Measurements from ENCODE around the gene EBLN2.

The EBLN2 gene

DNA sequence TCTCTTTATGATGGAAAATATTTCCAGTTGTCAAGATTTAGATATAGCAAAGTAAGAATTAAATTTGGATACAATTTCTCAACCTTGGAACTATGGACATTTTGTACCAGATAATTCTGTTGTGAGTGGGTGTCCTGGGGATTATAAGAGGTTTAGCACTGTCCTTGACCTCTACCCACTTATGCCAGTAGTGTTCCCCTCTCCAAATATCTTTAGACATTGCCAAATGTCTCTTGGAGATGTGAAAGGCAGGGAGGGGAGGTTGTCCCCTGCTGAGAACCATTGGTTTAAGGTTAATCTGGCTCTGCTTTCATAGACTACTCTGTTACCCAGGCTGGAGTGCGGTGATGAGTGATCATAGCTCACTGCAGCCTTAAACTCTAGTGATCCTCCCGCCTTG is at the start of gene EBLN2:
TSS of gene EBLN2 (plus strand) at position 244 of the 400 bp plus-strand sequence. CDS start 423 bp downstream, outside the sequence.
- DNase-seq, result no peak

DNA sequence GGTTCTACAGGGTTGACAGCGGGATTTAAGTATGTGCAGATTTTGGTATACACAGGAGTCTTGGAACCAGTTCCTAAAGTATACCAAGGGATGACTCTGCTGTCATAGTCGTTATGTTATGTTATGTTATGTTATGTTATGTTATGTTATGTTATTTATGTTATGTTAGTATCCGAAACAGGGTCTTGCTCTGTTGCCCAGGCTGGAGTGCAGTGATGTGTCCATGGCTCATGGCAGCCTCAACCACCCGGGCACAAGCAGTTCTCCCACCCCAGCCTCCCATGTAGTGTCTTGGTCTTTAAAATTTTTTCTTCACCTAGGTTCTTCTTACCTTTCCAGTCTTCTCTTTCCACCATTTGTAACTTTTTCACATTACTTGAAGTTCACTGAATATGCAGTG is 43.2 kb upstream of the EBLN2 start:
- no peak for DNase-seq

- DNase-seq, result no peak
These were observed 42.5 kb upstream of the EBLN2 start for GRCh38 chr3:73018790-73019441.

GRCh38 chr3:73021301-73021835 is 40.1 kb upstream of the EBLN2 start:
- DNase-seq, result no peak

DNA sequence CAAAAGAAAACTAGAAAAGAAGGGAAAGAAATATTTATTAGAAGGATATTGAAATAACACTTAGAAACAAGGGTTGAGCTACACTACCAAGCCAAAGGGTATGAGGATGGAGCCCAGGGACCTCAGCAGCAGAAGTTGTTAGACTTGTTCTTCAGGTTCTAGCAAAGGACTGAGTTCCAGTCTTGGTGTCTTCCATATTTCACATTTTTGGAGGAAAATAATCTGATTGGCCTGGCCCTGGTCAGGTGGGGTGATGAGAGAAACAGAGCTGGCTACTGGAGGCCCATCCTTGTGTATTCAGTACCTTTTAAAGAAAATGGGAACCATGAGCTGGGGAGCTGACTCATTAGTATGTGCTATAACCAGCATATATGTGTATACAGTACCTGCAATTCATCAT is 36.6 kb upstream of the EBLN2 start:
- no peak for DNase-seq

DNA sequence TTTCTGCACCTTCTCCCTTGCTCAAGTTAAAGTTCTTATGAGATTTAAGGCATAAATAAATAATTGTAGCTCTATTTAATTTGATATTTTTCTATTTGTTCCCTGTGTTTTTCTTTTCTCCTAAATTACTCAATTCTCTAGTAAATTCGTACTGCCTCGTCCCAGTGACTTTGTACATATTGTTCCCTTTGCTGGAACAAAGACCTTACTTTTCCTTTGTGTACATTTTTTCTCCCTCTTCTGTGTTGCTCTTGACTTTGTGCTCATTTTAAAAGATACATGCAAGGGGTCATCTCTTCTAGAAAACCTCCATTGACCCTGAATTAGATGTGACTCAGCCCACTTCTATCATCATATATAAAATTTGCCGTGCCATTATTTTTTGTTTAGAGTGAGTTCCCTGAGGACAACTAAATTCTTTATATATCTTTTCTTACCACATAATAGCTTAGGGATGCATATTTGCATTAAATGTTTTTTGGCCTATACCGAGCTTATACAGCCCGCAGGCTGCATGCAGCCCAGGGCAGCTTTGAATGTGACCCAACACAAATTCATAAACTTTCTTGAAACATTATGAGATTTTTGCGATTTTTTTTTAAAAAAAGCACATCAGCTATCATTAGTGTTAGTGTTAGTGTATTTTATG is 35.2 kb upstream of the EBLN2 start:
- DNase-seq, result no peak

DNA sequence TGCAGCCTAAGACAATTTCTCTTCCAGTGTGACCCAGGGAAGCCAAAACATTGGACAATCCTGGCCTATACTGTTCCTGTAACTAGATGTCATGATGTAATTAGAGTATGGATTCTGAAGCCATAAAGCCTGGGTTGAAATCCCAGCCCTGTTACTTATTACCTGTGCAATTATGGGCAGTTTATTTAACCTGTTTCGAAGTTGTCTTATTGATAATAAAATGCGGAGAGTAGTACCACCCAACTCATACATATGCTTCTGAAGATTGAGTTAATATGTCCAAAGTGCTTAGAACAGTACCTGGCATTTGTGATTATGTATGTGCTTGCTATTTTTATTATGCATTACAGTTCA is 34.7 kb upstream of the EBLN2 start:
- DNase-seq, result no peak

- DNase-seq, result no peak
These were observed 32.7 kb upstream of the EBLN2 start for GRCh38 chr3:73028803-73029202.

DNA sequence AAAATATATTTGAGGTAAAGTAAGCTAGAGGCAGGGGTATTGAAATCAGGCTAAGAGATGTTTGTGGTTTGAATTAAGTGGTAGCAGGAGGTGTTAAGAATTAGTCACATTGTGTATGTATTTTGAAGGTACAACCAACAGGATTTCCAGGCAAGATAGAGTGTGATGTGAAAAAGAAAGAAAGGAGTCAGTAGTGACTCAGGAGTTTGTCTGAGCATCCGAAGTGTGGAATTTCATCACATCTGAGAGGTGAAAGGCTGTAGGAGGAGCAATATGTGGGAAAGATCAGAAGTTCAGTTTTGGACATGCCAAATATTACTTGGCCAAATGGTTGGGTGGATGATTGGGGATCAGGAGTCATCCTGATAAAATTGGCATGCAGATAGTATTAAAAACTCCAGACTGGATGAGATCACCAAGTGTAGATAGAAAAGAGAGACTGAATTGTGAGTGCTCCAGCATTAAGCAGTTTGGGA is 32.1 kb upstream of the EBLN2 start:
- DNase-seq, result no peak

DNA sequence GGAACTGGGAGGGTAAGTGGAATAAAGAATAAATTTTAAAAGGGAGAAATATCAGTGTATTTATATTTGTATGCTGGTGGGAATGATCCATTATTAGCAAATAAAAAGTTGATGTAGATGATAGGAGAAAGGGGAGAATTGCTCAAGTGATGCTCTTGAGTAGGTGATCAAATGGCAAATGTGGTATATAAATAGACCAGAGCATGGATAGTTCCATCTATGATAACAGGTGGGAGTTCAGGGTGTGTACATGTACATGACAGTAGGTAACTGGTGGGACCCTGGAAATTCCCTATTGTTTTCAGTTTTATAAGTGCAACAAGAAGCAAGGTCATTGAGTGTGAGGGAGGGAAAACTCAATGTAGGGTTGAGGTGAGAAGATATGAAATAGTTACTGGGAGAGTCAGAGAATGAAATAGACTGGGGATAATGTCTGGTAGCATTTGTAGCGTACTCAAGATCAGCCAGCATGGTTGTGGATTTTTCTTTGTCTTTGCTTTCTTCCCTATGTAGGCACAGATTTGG is 31.3 kb upstream of the EBLN2 start:
- DNase-seq, result no peak

- no peak for DNase-seq
These were observed 29.8 kb upstream of the EBLN2 start for GRCh38 chr3:73031573-73032103.

DNA sequence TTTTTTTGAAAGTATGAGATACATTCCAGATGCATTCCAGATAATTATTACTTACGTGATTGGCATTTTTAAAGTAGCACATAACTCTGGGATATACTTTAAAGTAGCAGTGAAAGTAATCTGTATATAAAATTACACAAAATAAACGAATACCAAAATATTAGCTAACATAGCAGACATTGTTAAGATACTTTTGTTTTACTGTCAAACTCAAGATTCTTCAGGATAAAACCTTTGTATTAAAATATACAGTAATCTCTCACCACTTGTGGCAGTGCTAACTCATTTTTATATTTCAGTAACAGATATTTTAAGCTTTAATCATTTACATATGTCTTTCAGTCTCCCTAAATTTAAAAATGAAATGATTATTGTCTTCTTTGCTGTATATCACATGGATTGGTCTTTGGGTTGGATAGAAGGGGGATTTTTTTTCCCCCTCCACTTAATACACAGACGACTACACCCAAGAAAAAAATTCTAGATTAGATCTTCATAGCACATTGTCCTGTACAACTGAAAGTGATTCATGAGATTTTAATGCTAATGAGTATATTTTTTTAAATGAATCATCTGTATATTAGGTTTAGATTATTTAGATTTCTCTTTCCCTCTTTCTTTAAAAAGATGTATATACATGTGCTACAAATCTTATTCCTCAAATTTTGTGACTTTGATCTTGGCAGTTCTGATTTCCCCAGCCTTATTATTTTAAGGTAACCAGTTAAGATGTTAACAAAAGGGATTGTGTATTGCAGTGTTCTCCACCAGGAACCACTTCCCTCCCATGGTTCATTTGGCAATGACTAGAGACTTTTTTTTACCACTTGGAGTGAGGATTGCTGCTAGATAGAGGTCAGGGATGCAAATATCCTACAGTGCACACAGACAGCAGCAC is 24.5 kb upstream of the EBLN2 start:
- no peak for DNase-seq

DNA sequence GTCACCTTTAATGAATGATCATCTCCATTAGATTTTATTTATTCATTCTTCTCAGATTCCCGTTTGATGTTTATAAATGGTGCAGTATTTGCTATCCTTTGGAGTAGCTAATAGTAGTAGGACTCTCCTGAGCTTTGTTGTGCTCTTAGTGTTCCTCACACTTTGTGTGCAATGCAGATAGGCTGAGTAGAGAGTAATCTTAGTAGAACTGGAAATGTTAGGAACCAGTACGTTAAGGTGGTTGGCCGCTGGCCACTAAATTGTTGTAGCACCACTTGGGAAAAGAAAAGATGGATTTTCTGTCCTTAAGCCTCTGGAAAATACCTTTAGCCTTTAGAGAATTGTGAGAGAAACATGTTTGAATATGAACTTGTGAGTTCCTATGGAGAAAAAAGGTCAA is 19.9 kb upstream of the EBLN2 start:
- no peak for DNase-seq

DNA sequence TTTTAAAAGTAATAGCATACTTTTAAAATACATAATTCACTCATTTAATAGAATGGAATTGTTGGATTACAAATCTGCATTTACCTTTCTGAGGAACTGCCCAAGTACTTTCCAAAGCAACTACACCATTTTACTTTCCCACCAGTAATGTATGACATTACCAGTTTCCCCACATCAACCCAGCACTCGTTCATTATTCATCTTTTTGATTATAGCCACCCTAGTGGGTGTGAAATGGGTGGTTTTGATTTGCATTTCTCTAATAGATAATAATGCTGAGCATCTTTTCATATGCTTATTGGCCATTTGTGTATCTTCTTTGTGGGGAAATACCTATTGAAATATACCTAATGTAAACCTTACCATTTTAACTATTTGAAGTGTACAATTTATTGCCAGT is 18.0 kb upstream of the EBLN2 start:
- no peak for DNase-seq

GRCh38 chr3:73045391-73045790 is 16.1 kb upstream of the EBLN2 start:
- no peak for DNase-seq

- no peak for DNase-seq
These were observed 15.3 kb upstream of the EBLN2 start for GRCh38 chr3:73046195-73046594.

DNA sequence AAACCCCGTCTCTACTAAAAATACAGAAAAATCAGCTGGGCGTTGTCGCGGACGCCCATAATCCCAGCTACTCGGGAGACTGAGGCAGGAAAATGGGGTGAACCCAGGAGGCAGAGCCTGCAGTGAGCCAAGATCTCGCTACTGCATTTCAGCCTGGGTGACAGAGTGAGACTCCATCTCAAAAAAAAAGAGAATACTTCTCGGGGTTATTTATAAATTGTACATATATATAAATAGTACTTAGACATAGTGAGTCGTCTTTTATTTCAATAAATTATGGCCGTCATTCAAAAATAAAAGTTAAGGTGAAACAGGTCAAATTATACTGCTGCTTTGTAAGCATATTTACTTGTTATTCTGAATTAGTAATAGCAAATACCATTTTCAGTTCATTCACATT is 12.1 kb upstream of the EBLN2 start:
- no peak for DNase-seq

DNA sequence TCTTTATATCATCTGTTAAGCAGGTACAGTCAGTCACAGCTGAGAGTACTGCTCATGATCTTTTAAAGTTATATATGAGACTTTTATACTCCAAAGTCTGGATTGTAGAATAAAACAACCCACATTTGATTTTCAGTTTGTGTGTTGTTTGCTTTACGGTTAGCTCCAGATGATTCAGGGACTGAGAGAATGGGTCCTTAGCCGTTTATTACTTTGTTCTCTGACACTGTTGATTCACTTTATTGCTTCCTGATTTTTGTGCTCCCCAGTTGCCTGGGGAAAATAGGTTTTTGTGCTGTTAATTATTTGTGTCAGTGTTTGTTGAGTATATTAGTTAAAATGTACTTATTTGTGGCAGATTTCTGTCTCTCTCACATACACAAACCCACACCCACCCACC is 8.6 kb upstream of the EBLN2 start:
- DNase-seq, result no peak

GRCh38 chr3:73055583-73055982 is 5.9 kb upstream of the EBLN2 start:
- no peak for DNase-seq

DNA sequence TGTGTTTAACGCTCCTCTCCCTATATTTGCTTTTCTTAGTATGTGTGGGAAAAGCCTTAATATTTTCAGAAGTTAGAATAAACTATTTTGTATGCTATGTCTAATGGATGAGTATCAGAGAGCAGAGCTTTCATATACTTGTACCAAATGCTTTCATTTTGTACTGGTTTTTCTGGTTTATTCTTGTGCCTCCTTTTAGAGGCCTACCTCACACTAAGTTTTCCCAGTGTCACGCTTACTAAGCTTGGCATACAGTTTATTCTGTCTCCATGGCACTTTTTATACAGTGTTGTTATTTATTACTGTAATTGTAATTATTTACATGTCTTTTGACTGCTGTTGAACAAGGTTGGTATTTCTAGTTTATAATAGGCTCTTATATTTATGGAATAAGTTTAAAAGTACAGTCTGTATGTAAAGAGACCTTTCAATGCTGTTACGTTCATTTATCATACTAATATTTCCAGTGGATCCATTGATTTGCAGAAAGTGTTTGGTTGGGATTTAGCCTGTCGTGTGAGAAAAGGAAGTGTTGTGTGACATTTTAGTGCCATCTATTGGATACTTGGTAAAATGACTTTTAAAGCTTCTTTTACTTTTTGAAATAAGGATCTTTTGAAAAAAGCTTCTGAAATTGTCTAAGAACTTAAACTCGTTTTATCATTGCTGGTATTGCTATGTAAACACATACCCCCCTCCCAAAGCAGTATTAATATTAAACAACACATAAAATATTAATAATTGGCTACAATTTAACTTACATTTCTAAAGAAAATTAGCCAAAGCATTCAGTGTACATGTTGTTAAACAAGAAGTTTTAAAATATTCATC is 5.2 kb upstream of the EBLN2 start:
- DNase-seq, result no peak

DNA sequence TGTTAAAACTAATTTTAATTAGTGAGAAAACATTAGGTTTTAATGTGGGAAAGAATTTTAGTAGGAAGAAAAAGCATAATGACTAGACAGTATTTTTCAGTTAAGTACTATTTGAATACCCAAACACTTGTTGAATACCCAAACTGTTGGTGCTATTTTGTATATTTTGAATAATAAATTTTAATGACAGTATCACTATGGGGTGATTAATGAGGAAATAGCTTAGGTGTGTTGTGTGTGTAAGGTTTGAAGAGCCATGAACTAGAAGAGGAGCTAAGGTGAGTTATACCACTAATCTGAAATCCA is 4.7 kb upstream of the EBLN2 start:
- no peak for DNase-seq

GRCh38 chr3:73060302-73060723 is 1.1 kb upstream of the EBLN2 start:
- DNase-seq, result no peak

Measured in CD4-positive, alpha-beta T cell treated with Interferon gamma for 1 hour (primary cell).